AG04450 (cell line): Measurements from ENCODE around the gene PLA2G2F. TPM values are rescaled to one million over a fixed set of nuclear protein-coding genes. Genes with fewer than 3 reads are reported as not detected.
A peak's percentile ranks its signal among the peaks of the same experiment; 100 is the strongest.

ENCODE experiments used
- CTCF ChIA-PET: fragments of 300-600, 350-600 bp; formaldehyde crosslinking; extraction: SDS; loops from one replicate; lab custom pipeline; 2022; ENCODE audit warnings: antibody characterized with exemption, inconsistent platforms; lab: Charles Lee
- POLR2A ChIA-PET: fragments of 350-600 bp; formaldehyde crosslinking; extraction: SDS; loops from one replicate; lab custom pipeline; 2021; ENCODE audit warnings: antibody characterized with exemption, inconsistent platforms; lab: Yijun Ruan, JAX
- DNase-seq: peaks from one replicate; pipeline ENCODE4 v3.0.0-alpha.2; 2011; ENCODE audit warnings: low read depth, low spot score
- H3K27ac ChIP-seq: one replicate; pipeline ENCODE4 v1.5.1; 2012; ENCODE audit warnings: low read depth, low read length, control low read depth
- H3K27me3 ChIP-seq: one replicate; pipeline ENCODE4 v1.6.0; 2012; ENCODE audit warnings: low read length; ENCODE audit not compliant: control insufficient read depth, insufficient read depth
- H3K4me3 ChIP-seq: 2 replicates; pipeline ENCODE4 v1.5.1; 2011; ENCODE audit warnings: mild to moderate bottlenecking, low read depth, low read length, control low read depth
- H3K9me3 ChIP-seq: 2 replicates; pipeline ENCODE4 v1.5.1; 2012; ENCODE audit warnings: low read length; ENCODE audit not compliant: control insufficient read depth, insufficient read depth
- CTCF ChIP-seq: IDR thresholded peaks from 2 replicates; pipeline ENCODE4 v1.5.1; 2011; ENCODE audit warnings: low read depth, low read length, control low read depth, inconsistent platforms
- polyA plus RNA-seq: library from polyadenylated mRNA; depleted of rRNA; stranded (reverse); fragments of >200 nt; gene quantifications from 2 replicates; pipeline ENCODE4 v1.2.3, GENCODE V29; 2011

PLA2G2F gene
- polyA plus RNA-seq, 1 experiment, result not detected

DNA sequence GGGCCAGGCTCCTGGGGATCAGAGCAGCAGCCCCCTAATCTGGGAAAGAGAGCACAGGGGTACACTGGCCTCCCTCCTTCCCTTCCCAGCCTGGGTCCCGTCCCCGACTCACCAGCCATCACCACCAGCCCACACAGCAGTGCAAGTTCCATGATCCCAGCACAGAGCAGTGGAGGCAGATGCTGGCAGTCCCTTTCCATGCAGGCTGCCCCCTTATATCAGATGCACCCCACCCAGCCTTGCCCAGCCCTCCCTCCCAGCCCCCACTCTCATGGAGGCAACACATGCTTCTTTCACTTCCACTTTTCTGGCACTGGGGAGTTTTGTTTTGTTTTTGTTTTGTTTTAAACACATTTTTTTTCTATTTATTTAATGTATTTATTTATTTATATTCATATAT lies 19.8 kb upstream of the PLA2G2F start, which contains the start of gene PLA2G2D:
PLA2G2D (minus strand) TSS at position 190 of the 400 bp plus-strand sequence; CDS start at position 152, 38 bp downstream.
- ChIA-PET CTCF (no interaction called here), POLR2A (no interaction called here)
- H3K27me3 ChIP-seq, result peaks cover 31% of the 10 kb centered on the region
- DNase-seq, result no peak
- no peak within 1 kb of the TSS for H3K4me3 ChIP-seq
- H3K9me3 ChIP-seq, result no peaks in the 10 kb centered on the region
- TF ChIP-seq CTCF, result no peak
- no peak within 1 kb of the TSS for H3K27ac ChIP-seq

GRCh38 chr1:20120796-20121195 lies 18.3 kb upstream of the PLA2G2F start:
- Histone ChIP-seq H3K27ac (no peak overlapping the region), H3K4me3 (no peak overlapping the region), H3K9me3 (no peaks in the 10 kb centered on the region), H3K27me3 (peaks cover 33% of the 10 kb centered on the region)
- POLR2A ChIA-PET, result no interaction called here
- no peak for DNase-seq
- TF ChIP-seq CTCF, result no peak
- CTCF ChIA-PET, result no interaction called here

DNA sequence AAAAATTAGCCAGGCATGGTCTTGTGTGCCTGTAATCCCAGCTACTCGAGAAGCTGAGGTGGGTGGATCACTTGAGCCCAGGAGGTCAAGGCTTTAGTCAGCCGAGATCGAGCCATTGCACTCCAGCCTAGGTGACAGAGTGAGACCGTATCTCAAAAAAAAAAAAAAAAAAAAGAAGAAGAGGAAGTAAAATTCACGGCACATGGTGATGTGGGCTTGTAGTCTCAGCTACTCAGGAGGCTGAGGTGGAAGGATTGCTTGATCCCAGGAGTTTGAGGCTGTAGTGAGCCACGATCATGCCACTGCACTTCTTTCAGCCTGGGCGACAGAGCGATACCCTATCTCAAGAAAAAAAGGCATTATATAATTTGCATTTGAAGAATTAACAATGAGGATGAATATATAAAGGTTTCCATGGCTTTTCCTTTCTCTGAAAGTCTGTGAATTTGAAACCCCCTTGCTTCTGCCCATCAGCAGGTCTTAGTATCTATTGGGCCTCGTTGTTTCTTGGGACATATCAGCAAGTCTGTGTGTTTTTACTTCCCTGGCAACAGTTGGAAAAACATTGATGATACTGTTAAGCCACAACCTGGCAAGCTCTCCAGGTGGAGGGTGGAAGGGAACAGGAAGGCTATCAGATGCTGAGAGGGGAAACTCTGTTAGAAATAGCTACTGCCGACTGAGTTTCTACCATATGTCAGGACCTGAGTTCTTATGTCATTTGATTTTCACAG lies 15.2 kb upstream of the PLA2G2F start:
- ChIA-PET POLR2A (interaction anchor here (0.6 kb wide), 1 partner anchor 55 kb away, joined by 3 read pairs; no protein-coding TSS in a partner anchor), CTCF (interaction anchor here (1.1 kb wide), 1 partner anchor 72 kb away, joined by 3 read pairs; no protein-coding TSS in a partner anchor)
- Histone ChIP-seq H3K27me3 (peaks cover 23% of the 10 kb centered on the region), H3K4me3 (no peak overlapping the region), H3K9me3 (no peaks in the 10 kb centered on the region), H3K27ac (no peak overlapping the region)
- DNase-seq, result no peak
- TF ChIP-seq CTCF, result no peak

DNA sequence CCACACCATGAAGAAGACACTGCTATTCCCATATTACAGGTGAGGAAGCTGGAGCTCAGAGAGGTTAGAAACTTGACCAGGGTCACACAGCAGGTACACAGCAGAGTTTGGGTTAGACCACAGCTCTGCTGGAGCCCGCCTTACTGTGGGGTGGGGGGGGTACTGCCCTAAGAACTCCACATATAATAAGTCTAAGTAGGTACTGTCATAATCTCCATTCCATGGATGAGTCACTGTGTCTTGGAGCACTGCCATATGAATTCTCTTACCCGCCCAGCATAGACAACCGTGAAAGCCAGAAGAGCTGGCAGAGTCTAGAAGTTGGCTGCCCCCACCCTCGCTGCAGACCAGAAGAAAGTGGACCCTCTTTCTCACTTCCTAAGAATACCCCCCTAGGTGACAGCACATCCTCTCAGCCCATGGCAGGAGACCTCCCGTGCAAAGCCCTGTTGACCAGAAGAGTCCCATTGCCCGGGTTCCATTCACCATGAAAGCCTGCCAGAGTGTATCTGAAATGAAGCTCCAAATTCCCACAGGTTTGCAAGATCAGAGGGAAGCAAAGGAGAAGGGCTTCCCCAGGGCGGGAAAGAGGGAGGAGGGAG lies 14.6 kb upstream of the PLA2G2F start:
- Histone ChIP-seq H3K9me3 (no peaks in the 10 kb centered on the region), H3K27ac (no peak overlapping the region), H3K4me3 (no peak overlapping the region), H3K27me3 (peaks cover 19% of the 10 kb centered on the region)
- no peak for TF ChIP-seq CTCF
- ChIA-PET CTCF (interaction anchor here (1.1 kb wide), 1 partner anchor 71 kb away, joined by 3 read pairs; no protein-coding TSS in a partner anchor), POLR2A (interaction anchor here (0.6 kb wide), 2 partner anchors 55 kb away, joined by 3 to 5 read pairs; no protein-coding TSS in a partner anchor)
- DNase-seq, result peak; percentile 13

GRCh38 chr1:20125100-20125499 lies 14.0 kb upstream of the PLA2G2F start:
- DNase-seq, result no peak
- no peak overlapping the region for H3K4me3 ChIP-seq
- ChIA-PET CTCF (interaction anchor here (2.3 kb wide), 1 partner anchor 369 kb away, joined by 4 read pairs; no protein-coding TSS in a partner anchor), POLR2A (interaction anchor here (0.6 kb wide), 1 partner anchor 54 kb away, joined by 5 read pairs; no protein-coding TSS in a partner anchor)
- H3K27ac ChIP-seq, result no peak overlapping the region
- H3K27me3 ChIP-seq, result peaks cover 19% of the 10 kb centered on the region
- no peak for TF ChIP-seq CTCF
- H3K9me3 ChIP-seq, result no peaks in the 10 kb centered on the region
